OCI-LY7 (cell line): ENCODE results near the gene COL4A1. TPM values are rescaled to one million over a fixed set of nuclear protein-coding genes. Genes with fewer than 3 reads are reported as not detected.

Experiments used
- BruUV-seq: library from RNA; stranded (reverse); fragments of 400-500 nt; replicated peaks from 2 replicates; lab custom pipeline; 2021; lab: Mats Ljungman, UMichigan
- CTCF ChIA-PET: fragments of 300-600 bp; sonication (Branson Sonifier 250); formaldehyde crosslinking; loops from one replicate; lab custom pipeline; 2022; ENCODE audit warnings: antibody characterized with exemption; ENCODE audit not compliant: unreplicated experiment; lab: Charles Lee
- POLR2A ChIA-PET: fragments of 300-600 bp; sonication (Branson Sonifier 250); formaldehyde crosslinking; loops from one replicate; lab custom pipeline; 2022; ENCODE audit warnings: antibody characterized with exemption; lab: Charles Lee
- DNase-seq: peaks from one replicate; pipeline ENCODE4 v3.0.0-alpha.2; 2015; ENCODE audit warnings: low spot score
- H2AFZ ChIP-seq: fragments of 200-600 bp; sonication (generic), shearing (Covaris generic); 2 replicates; pipeline ENCODE4 v1.6.1; 2014; ENCODE audit warnings: mild to moderate bottlenecking, antibody characterized with exemption, low read length, moderate library complexity
- H3K27ac ChIP-seq: fragments of 200-600 bp; sonication (generic); 2 replicates; pipeline ENCODE4 v1.5.1; 2014; ENCODE audit warnings: mixed run types, low read depth, mild to moderate bottlenecking, moderate library complexity, low read length, inconsistent platforms; ENCODE audit not compliant: poor library complexity, severe bottlenecking
- H3K36me3 ChIP-seq: fragments of 200-600 bp; sonication (generic); 2 replicates; pipeline ENCODE4 v1.6.1; 2014; ENCODE audit warnings: mild to moderate bottlenecking, antibody characterized with exemption, low read length, moderate library complexity, mixed read lengths; ENCODE audit not compliant: insufficient read depth
- H3K4me1 ChIP-seq: fragments of 200-600 bp; sonication (generic); 2 replicates; pipeline ENCODE4 v1.5.1; 2014; ENCODE audit warnings: mild to moderate bottlenecking, low read length; ENCODE audit not compliant: insufficient read depth, poor library complexity, severe bottlenecking
- H3K4me2 ChIP-seq: fragments of 200-600 bp; sonication (generic); 2 replicates; pipeline ENCODE4 v1.6.1; 2014; ENCODE audit warnings: mild to moderate bottlenecking, low read length
- H3K4me3 ChIP-seq: fragments of 200-600 bp; sonication (generic); 2 replicates; pipeline ENCODE4 v1.5.1; 2014; ENCODE audit warnings: mild to moderate bottlenecking, low read depth, low read length; ENCODE audit not compliant: poor library complexity, severe bottlenecking
- H3K79me2 ChIP-seq: fragments of 200-600 bp; sonication (generic); 2 replicates; pipeline ENCODE4 v1.6.1; 2016; ENCODE audit warnings: low read depth, mild to moderate bottlenecking, low read length, moderate library complexity, mixed read lengths; ENCODE audit not compliant: insufficient read depth
- H3K9me2 ChIP-seq: fragments of 200-600 bp; sonication (generic); 2 replicates; pipeline ENCODE4 v1.6.1; 2016; ENCODE audit warnings: mild to moderate bottlenecking, low read length, mixed read lengths; ENCODE audit not compliant: insufficient read depth
- H3K9me3 ChIP-seq: fragments of 200-600 bp; sonication (generic); 2 replicates; pipeline ENCODE4 v1.6.1; 2014; ENCODE audit warnings: mild to moderate bottlenecking, mixed run types, low read length, mixed read lengths
- H4K20me1 ChIP-seq: fragments of 200-600 bp; sonication (generic); 2 replicates; pipeline ENCODE4 v1.6.1; 2014; ENCODE audit warnings: mild to moderate bottlenecking, antibody characterized with exemption, low read length, moderate library complexity, mixed read lengths; ENCODE audit not compliant: insufficient read depth
- CTCF ChIP-seq: fragments of 200-600 bp; sonication (generic); conservative IDR thresholded peaks from 2 replicates; pipeline ENCODE4 v1.5.1; 2014; ENCODE audit warnings: mild to moderate bottlenecking, antibody characterized with exemption, low read length, moderate library complexity, mixed read lengths
- EZH2phosphoT487 ChIP-seq: fragments of 200-600 bp; sonication (generic); IDR thresholded peaks from 2 replicates; pipeline ENCODE4 v1.6.1; 2018; ENCODE audit warnings: low read depth, borderline replicate concordance, mild to moderate bottlenecking, mixed run types, antibody characterized with exemption, low read length, moderate library complexity, mixed read lengths
- intact Hi-C: fragments of 100-400 bp; cut with micrococcal nuclease; formaldehyde crosslinking; loops from one replicate; pipeline ENCODE4 v1.10.0; 2022; ENCODE audit not compliant: unreplicated experiment
- total RNA-seq, 2 experiments: library from RNA; depleted of rRNA in 1 of 2; stranded (reverse); fragments of >200 nt in 1 of 2; shearing (Covaris generic) in 1 of 2; gene quantifications; 2 replicates each; pipeline ENCODE4 v1.2.3, GENCODE V29; 2014 to 2022

Gene COL4A1
- total RNA-seq, 2 experiments from 2014 or later = 0.06 TPM; not detected in 1

GRCh38 chr13:110185696-110186095 is 121.3 kb downstream of the COL4A1 start:
- no peak overlapping the region for H3K27ac ChIP-seq
- H3K4me2 ChIP-seq = no peak overlapping the region
- H4K20me1 ChIP-seq = no peaks in the 10 kb centered on the region
- no peaks in the 10 kb centered on the region for H3K79me2 ChIP-seq
- H2AFZ ChIP-seq = no peak overlapping the region
- H3K4me1 ChIP-seq = no peaks in the 10 kb centered on the region
- BruUV-seq = no TSS peak
- H3K36me3 ChIP-seq = no peaks in the 10 kb centered on the region
- no peak for DNase-seq
- POLR2A ChIA-PET = no interaction called here
- no peaks in the 10 kb centered on the region for H3K9me3 ChIP-seq
- TF ChIP-seq CTCF (no peak), EZH2phosphoT487 (no peak)
- intact Hi-C loops = no loop called here
- H3K4me3 ChIP-seq = no peak overlapping the region
- H3K9me2 ChIP-seq = no peaks in the 10 kb centered on the region
- CTCF ChIA-PET = no interaction called here

DNA sequence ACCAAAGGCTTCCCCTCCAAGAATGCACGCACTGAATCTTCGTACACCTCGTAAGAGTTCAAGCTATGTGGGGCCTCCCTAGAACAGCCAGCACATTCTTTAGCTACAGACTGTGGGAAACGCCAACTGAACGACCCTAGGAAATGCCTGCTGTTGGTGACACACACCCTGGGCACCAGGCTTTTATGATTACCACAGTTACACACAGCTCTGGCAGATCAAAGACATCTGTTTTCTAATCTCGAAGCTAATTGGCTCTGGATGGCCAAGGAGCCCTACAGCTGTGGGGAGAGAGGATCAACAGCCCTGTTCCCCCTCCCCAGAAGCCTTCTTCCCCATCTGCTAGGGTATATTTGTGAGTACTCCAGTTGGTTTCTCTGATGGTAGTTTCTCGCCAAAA is 123.0 kb downstream of the COL4A1 start:
- TF ChIP-seq EZH2phosphoT487 (no peak), CTCF (no peak)
- intact Hi-C loops = no loop called here
- H3K4me3 ChIP-seq = no peak overlapping the region
- CTCF ChIA-PET = no interaction called here
- no peak overlapping the region for H2AFZ ChIP-seq
- no peaks in the 10 kb centered on the region for H3K9me3 ChIP-seq
- no peaks in the 10 kb centered on the region for H3K9me2 ChIP-seq
- H4K20me1 ChIP-seq = no peaks in the 10 kb centered on the region
- no TSS peak for BruUV-seq
- no peak overlapping the region for H3K27ac ChIP-seq
- no peak overlapping the region for H3K4me2 ChIP-seq
- no peaks in the 10 kb centered on the region for H3K4me1 ChIP-seq
- DNase-seq = no peak
- H3K79me2 ChIP-seq = no peaks in the 10 kb centered on the region
- POLR2A ChIA-PET = no interaction called here
- H3K36me3 ChIP-seq = no peaks in the 10 kb centered on the region

GRCh38 chr13:110182461-110182860 is 124.5 kb downstream of the COL4A1 start:
- DNase-seq = no peak
- no peaks in the 10 kb centered on the region for H4K20me1 ChIP-seq
- H3K4me2 ChIP-seq = no peak overlapping the region
- no peak overlapping the region for H3K27ac ChIP-seq
- H3K4me1 ChIP-seq = no peaks in the 10 kb centered on the region
- intact Hi-C loops = no loop called here
- CTCF ChIA-PET = no interaction called here
- POLR2A ChIA-PET = no interaction called here
- BruUV-seq = no TSS peak
- H3K9me3 ChIP-seq = no peaks in the 10 kb centered on the region
- no peak overlapping the region for H3K4me3 ChIP-seq
- no peak overlapping the region for H2AFZ ChIP-seq
- no peaks in the 10 kb centered on the region for H3K36me3 ChIP-seq
- no peaks in the 10 kb centered on the region for H3K79me2 ChIP-seq
- TF ChIP-seq CTCF (no peak), EZH2phosphoT487 (no peak)
- H3K9me2 ChIP-seq = no peaks in the 10 kb centered on the region
